HG03159 (cell line): Measurements from ENCODE around the gene CNGB1.
"Not testable (repeated sequence)": the region's sequence is repeated elsewhere in the genome, so short reads cannot be mapped to it uniquely, and the experiment has no call there.

Experiments used
- ATAC-seq: cut with Tn5 transposase; IDR thresholded peaks from one replicate; pipeline ENCODE4 v1.9.1; 2021; ENCODE audit warnings: mild to moderate bottlenecking, moderate library complexity; ENCODE audit not compliant: unreplicated experiment

Gene CNGB1

GRCh38 chr16:57837305-57838125 lies 133.4 kb downstream of the CNGB1 start:
- ATAC-seq = no peak

GRCh38 chr16:57835439-57835838 lies 135.5 kb downstream of the CNGB1 start:
- not testable (repeated sequence) for ATAC-seq

GRCh38 chr16:57834936-57835335 lies 136.0 kb downstream of the CNGB1 start:
- ATAC-seq = no peak
